Esophagus muscularis mucosa (tissue), 4 donors: ENCODE data around the gene DNAJC1. TPM values are rescaled to one million over a fixed set of nuclear protein-coding genes. Genes with fewer than 3 reads are reported as not detected.

Experiments used
- DNase-seq: peaks from one replicate; pipeline ENCODE4 v3.0.0-alpha.2; 2017; ENCODE audit errors: extremely low spot score
- H3K27ac ChIP-seq, 4 donors: fragments of 200-600 bp; sonication (generic); replicated peaks in 1 of 4; 1 replicate in 3 of 4; 2 replicates in 1 of 4; pipeline ENCODE4 v1.5.1; 2016 to 2019; ENCODE audit warnings: mild to moderate bottlenecking in 1 of 4
- H3K27me3 ChIP-seq, 4 donors: fragments of 200-600 bp; sonication (generic); one replicate each; pipeline versions ENCODE4 v1.5.1 to v1.6.0; 2016 to 2019
- H3K36me3 ChIP-seq, 4 donors: fragments of 200-600 bp; sonication (generic); one replicate each; pipeline ENCODE4 v1.5.1; 2016 to 2019
- H3K4me1 ChIP-seq, 4 donors: fragments of 200-600 bp; sonication (generic); one replicate each; pipeline ENCODE4 v1.5.1; 2016 to 2019
- H3K4me3 ChIP-seq, 4 donors: fragments of 200-600 bp; sonication (generic); 1 replicate in 2 of 4; 2 replicates in 2 of 4; pipeline ENCODE4 v1.5.1; 2016 to 2019; ENCODE audit warnings: mild to moderate bottlenecking in 4 of 4, moderate library complexity in 1 of 4
- H3K9me3 ChIP-seq, 4 donors: fragments of 200-600 bp; sonication (generic); 1 replicate in 3 of 4; 2 replicates in 1 of 4; pipeline ENCODE4 v1.5.1; 2016 to 2019
- EP300 ChIP-seq: sonication (generic); formaldehyde crosslinking; IDR thresholded peaks from one replicate; pipeline ENCODE4 v1.6.1; 2017; ENCODE audit warnings: antibody characterized with exemption
- POLR2A ChIP-seq: fragments of 450-650 bp; IDR thresholded peaks from one replicate; pipeline ENCODE4 v1.6.1; 2017; ENCODE audit warnings: antibody characterized with exemption, moderate library complexity, mild to moderate bottlenecking, low read depth
- POLR2AphosphoS5 ChIP-seq, 2 donors: sonication (generic); formaldehyde crosslinking; IDR thresholded peaks; one replicate each; pipeline ENCODE4 v1.6.1; 2017; ENCODE audit warnings: antibody characterized with exemption in 2 of 2
- whole genome bisulfite sequencing: methylation state at CpG from one replicate; pipeline ENCODE4 v1.1.5; 2018; 5-methylcytosine and 5-hydroxymethylcytosine counted together
- intact Hi-C: fragments of 100-400 bp; cut with DNase I; formaldehyde crosslinking; loops from one replicate; pipeline ENCODE4 v1.15.1; 2023
- total RNA-seq, 4 donors: library from RNA; depleted of rRNA; stranded (reverse); fragments of >200 nt; gene quantifications; one replicate each; pipeline versions ENCODE4 v1.1.0 to v1.2.1, GENCODE V29; 2016
- TF ChIP-seq, protein P1 (sequence below), 3 experiments: fragments of 200-600 bp in 2 of 3; fragments of 450-650 bp in 1 of 3; sonication (generic) in 2 of 3; IDR thresholded peaks; one replicate each; pipeline ENCODE4 v1.5.1; 2017 to 2019; ENCODE audit warnings: antibody characterized with exemption in 3 of 3, mild to moderate bottlenecking in 2 of 3, moderate library complexity in 1 of 3

The DNAJC1 gene
- total RNA-seq, 4 donors from 2014 or later, result 46.5 to 70.6 (median 61.5) TPM

DNA sequence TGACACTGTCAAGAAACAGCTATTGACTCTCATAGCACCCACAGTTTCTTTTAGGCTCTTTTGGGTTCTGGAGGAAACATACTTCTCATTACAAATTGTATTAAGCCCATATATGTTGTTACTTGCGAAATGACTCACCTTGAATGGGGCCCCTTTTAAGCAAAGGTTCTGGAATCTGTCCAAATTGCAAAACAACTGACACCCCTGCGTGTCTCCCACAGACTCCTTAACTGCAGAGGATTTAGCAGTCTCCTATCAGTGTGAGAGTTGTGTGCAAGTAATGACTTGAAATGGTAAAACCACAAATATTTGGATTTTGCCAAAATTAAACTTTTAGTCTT lies 192.3 kb downstream of the DNAJC1 start:
- no peaks in the 10 kb centered on the region for H3K9me3 ChIP-seq
- peaks cover 0 to 4% (median 0%) of the 10 kb centered on the region in 4 donors for H3K36me3 ChIP-seq
- no peaks in the 10 kb centered on the region for H3K27me3 ChIP-seq
- no peak overlapping the region for H3K4me3 ChIP-seq
- no peak for DNase-seq
- H3K27ac ChIP-seq, result no peak overlapping the region
- 84% methylated on average over 2 of the region's 2 CpGs for WGBS
- intact Hi-C loops, result no loop called here
- TF ChIP-seq EP300, result no peak
- no peak for TF ChIP-seq POLR2A
- TF ChIP-seq, protein P1, sequence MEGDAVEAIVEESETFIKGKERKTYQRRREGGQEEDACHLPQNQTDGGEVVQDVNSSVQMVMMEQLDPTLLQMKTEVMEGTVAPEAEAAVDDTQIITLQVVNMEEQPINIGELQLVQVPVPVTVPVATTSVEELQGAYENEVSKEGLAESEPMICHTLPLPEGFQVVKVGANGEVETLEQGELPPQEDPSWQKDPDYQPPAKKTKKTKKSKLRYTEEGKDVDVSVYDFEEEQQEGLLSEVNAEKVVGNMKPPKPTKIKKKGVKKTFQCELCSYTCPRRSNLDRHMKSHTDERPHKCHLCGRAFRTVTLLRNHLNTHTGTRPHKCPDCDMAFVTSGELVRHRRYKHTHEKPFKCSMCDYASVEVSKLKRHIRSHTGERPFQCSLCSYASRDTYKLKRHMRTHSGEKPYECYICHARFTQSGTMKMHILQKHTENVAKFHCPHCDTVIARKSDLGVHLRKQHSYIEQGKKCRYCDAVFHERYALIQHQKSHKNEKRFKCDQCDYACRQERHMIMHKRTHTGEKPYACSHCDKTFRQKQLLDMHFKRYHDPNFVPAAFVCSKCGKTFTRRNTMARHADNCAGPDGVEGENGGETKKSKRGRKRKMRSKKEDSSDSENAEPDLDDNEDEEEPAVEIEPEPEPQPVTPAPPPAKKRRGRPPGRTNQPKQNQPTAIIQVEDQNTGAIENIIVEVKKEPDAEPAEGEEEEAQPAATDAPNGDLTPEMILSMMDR (IDR thresholded peaks at IDR 0.05), result no peak
- TF ChIP-seq POLR2AphosphoS5 (IDR thresholded peaks at IDR 0.05), result no peak
- H3K4me1 ChIP-seq, result no peaks in the 10 kb centered on the region

DNA sequence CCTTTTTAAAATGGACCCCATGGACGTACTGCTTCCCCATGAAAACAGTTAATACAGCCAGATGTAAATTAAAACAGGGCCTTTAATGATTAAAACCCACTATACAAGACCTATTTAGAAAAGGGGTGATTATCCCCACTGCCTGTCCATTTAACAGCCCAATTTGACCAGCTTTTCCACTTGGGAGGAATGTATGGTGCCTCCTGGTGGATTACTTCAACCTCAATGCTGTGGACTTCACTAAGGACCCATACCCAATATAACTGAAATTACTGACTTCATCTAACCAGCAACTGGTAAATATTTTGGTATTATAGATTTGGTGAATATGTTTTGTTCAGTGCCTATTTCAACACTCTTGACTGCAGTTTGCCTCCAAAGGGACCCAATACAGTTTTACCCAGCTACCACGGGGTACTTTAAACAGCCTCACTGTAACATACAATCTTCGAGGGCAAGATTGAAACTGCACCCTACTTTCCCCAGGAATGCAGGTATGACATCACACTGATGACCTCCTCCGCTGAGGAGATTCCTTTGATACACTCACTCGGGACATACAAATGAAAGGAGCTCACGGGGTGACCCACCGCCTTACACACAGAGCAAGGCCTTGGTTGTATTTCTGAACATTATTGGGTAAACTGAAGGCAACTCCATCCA lies 192.8 kb downstream of the DNAJC1 start:
- H3K27ac ChIP-seq, result no peak overlapping the region
- no peaks in the 10 kb centered on the region for H3K27me3 ChIP-seq
- intact Hi-C loops, result no loop called here
- WGBS, result 100% methylated on average over 7 of the region's 7 CpGs
- H3K4me1 ChIP-seq, result no peaks in the 10 kb centered on the region
- H3K36me3 ChIP-seq, result peaks cover 0 to 4% (median 0%) of the 10 kb centered on the region in 4 donors
- no peak for TF ChIP-seq POLR2AphosphoS5 (IDR thresholded peaks at IDR 0.05)
- no peak for TF ChIP-seq POLR2A
- no peak for TF ChIP-seq EP300
- no peaks in the 10 kb centered on the region for H3K9me3 ChIP-seq
- H3K4me3 ChIP-seq, result no peak overlapping the region
- DNase-seq, result no peak

DNA sequence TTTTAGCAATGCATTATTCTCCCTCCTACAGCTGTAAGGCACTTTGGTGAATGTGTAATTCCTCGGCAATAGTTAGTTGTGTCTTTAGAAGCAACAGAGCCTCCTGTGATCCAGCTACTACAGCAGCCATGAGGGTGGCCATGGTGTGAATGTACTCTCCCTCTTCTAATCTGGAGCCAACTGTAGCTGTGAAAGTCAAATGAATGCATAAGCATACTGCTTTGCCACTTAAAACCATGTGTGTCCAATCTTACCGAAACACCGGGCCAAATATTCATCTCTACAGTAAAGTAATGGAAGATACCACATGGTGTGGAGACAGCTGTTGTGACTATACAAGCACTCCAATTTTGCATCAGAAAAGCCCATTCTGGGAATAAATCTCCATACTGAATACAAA lies 195.0 kb downstream of the DNAJC1 start:
- H3K36me3 ChIP-seq, result no peaks in the 10 kb centered on the region
- DNase-seq, result no peak
- WGBS, result 84% methylated on average over 3 of the region's 3 CpGs
- H3K27ac ChIP-seq, result no peak overlapping the region
- no peaks in the 10 kb centered on the region for H3K27me3 ChIP-seq
- no peaks in the 10 kb centered on the region for H3K4me1 ChIP-seq
- no peaks in the 10 kb centered on the region for H3K9me3 ChIP-seq
- H3K4me3 ChIP-seq, result no peak overlapping the region
- intact Hi-C loops, result no loop called here
- no peak for TF ChIP-seq POLR2A
- TF ChIP-seq EP300, result no peak
- no peak for TF ChIP-seq POLR2AphosphoS5 (IDR thresholded peaks at IDR 0.05)
- TF ChIP-seq, protein P1 (IDR thresholded peaks at IDR 0.05), result no peak

DNA sequence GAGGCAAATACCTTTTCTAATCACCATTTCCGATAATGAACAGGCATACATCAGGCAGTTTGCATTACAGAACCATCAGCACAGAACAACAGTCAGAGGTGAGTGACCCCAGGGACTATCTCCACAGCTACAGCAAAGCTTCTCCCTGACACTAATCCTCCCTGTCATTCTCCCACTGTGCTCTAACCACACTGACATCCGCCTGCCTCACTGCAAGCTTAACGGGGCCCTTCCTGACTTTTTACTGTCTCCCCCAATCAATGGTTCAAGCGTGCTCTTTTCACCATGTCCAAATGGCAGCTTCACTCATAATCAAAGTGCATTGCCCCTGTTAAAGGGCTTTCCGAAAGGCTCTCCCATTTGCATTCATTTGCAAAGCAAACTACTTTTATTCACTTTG lies 196.3 kb downstream of the DNAJC1 start:
- Histone ChIP-seq H3K4me1 (no peaks in the 10 kb centered on the region), H3K9me3 (no peaks in the 10 kb centered on the region), H3K4me3 (no peak overlapping the region), H3K36me3 (no peaks in the 10 kb centered on the region), H3K27ac (no peak overlapping the region), H3K27me3 (no peaks in the 10 kb centered on the region)
- DNase-seq, result no peak
- intact Hi-C loops, result no loop called here
- 87% methylated on average over 5 of the region's 5 CpGs for WGBS
- TF ChIP-seq POLR2A (no peak), POLR2AphosphoS5 (IDR thresholded peaks at IDR 0.05) (no peak), EP300 (no peak)
- TF ChIP-seq, protein P1 (IDR thresholded peaks at IDR 0.05), result no peak

DNA sequence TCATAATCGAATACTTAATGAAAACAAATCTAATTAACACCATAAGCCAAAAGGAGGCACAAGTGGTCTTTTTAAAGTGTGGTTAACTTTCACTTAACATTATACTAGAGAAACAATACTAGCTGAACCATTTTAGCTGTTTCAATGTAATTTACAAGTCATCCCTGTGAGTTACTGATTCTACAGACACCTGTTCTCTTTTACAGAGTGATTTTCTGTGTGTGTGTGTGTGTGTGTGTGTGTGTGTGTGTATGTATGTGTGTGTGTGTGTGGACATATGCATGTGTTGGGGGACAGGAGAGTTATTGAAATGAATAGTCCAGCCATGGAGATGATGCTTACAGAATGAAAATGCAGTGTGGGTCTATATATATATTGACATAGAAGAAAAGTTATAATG lies 200.2 kb downstream of the DNAJC1 start:
- Histone ChIP-seq H3K9me3 (no peaks in the 10 kb centered on the region), H3K4me3 (no peak overlapping the region), H3K4me1 (no peaks in the 10 kb centered on the region), H3K27me3 (no peaks in the 10 kb centered on the region), H3K36me3 (no peaks in the 10 kb centered on the region), H3K27ac (no peak overlapping the region)
- WGBS, result 10% methylated on average over 1 of the region's 1 CpG
- intact Hi-C loops, result no loop called here
- no peak for TF ChIP-seq POLR2AphosphoS5 (IDR thresholded peaks at IDR 0.05)
- no peak for TF ChIP-seq POLR2A
- TF ChIP-seq, protein P1 (IDR thresholded peaks at IDR 0.05), result no peak
- no peak for DNase-seq
